H54 (cell line): ENCODE measurements around the gene OVOL1.

Experiments used
- DNase-seq: peaks from one replicate; pipeline ENCODE4 v3.0.0; 2011; ENCODE audit warnings: low spot score, mixed read lengths; ENCODE audit not compliant: insufficient read length
- FAIRE-seq: peaks from 3 replicates; lab custom pipeline; 2011; peaks lifted over from hg19 to GRCh38; lab: Jason Lieb, UNC
- POLR2A ChIP-seq: IDR thresholded peaks from 2 replicates; pipeline ENCODE4 v1.6.1; 2011; ENCODE audit warnings: low read depth, mild to moderate bottlenecking, low read length

The OVOL1 gene

GRCh38 chr11:65808744-65809341 is 22.0 kb downstream of the OVOL1 start:
- TF ChIP-seq POLR2A, result no peak
- no peak for FAIRE-seq
- DNase-seq, result no peak

GRCh38 chr11:65809496-65809895 is 22.6 kb downstream of the OVOL1 start:
- no peak for TF ChIP-seq POLR2A
- FAIRE-seq (no peak), DNase-seq (no peak)

GRCh38 chr11:65810046-65810868 is 23.4 kb downstream of the OVOL1 start:
- no peak for TF ChIP-seq POLR2A
- no peak for DNase-seq
- no peak for FAIRE-seq

GRCh38 chr11:65811764-65812475 is 25.1 kb downstream of the OVOL1 start:
- DNase-seq (no peak), FAIRE-seq (no peak)
- TF ChIP-seq POLR2A, result no peak

GRCh38 chr11:65814131-65814985 is 27.5 kb downstream of the OVOL1 start:
- DNase-seq, result no peak
- no peak for TF ChIP-seq POLR2A
- no peak for FAIRE-seq

- no peak for TF ChIP-seq POLR2A
- DNase-seq (no peak), FAIRE-seq (no peak)
These were observed 28.2 kb downstream of the OVOL1 start for GRCh38 chr11:65814986-65815565.

GRCh38 chr11:65816696-65817095 is 29.8 kb downstream of the OVOL1 start:
- TF ChIP-seq POLR2A, result no peak
- FAIRE-seq (no peak), DNase-seq (no peak)

GRCh38 chr11:65817312-65817834 is 30.5 kb downstream of the OVOL1 start:
- FAIRE-seq (no peak), DNase-seq (no peak)
- no peak for TF ChIP-seq POLR2A

GRCh38 chr11:65817835-65818680 is 31.2 kb downstream of the OVOL1 start:
- FAIRE-seq, result no peak

GRCh38 chr11:65821107-65821506 is 34.2 kb downstream of the OVOL1 start:
- no peak for TF ChIP-seq POLR2A
- DNase-seq, result no peak
- FAIRE-seq, result no peak

More at GRCh38 chr11:65817835-65818680, 31.2 kb downstream of the OVOL1 start:
- peak; percentile 90 for DNase-seq
- no peak; the same call in 1 of the 2 replicates for TF ChIP-seq POLR2A

- FAIRE-seq, result no peak
- DNase-seq, result no peak
- no peak for TF ChIP-seq POLR2A
These were observed 36.1 kb downstream of the OVOL1 start for GRCh38 chr11:65822776-65823528.
